ENCODE data around the gene ZNF436.

DNA sequence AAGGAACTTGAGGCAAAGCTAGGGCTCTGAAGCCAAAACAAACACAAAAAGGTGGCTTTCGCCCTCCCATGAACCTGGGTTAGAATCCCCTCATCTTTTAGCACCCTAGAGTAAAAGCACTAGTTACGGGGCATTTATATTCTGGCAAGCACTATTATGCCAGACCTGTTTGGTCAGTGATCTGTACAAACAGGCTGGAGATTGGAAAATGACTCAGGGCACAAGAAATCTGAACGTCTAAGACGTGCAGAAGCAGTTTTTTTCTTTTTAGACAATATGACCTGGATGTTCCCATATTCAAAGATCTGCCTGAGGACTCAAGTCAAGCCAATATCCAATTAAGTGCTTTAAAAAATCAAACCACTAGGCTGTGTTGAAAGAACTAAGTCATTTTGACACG, 3.0 kb downstream of the ZNF436 start:
- TF ChIP-seq GATA2 (IDR thresholded peaks at IDR 0.05; ENCODE audit: low read depth, low read length) (no peak), GATA3 (IDR thresholded peaks at IDR 0.05; ENCODE audit: low read depth, low read length) (no peak)

Data from SH-SY5Y (cell line).